Measurements from ENCODE around the gene GCN1.

Gene GCN1

GRCh38 chr12:120175537-120175936 is 19.0 kb downstream of the GCN1 start:
- no peak for DNase-seq (ENCODE audit: low read depth)

- DNase-seq (ENCODE audit: low read depth), result no peak
These were observed 19.5 kb downstream of the GCN1 start for GRCh38 chr12:120175062-120175461.

DNA sequence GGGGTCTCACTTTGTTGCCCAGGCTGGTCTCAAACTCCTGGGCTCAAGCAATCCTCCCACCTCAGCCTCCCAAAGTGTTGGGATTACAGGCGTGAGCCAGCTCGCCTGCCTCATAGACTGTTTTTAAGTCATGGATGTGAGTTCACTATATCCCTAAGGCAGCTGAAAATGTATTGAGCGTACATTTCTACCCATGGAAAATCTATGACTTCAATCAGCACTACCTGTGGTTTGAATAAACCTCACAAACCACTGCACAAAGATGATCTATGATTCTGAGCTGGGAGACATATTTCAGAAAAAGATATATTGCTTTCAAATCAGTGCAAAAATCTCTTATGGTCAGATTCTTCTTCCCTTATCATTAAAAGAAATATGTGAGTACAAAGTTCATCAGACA is 22.5 kb downstream of the GCN1 start:
- no peak for DNase-seq (ENCODE audit: low read depth)

GRCh38 chr12:120170631-120171030 is 23.9 kb downstream of the GCN1 start:
- no peak for DNase-seq (ENCODE audit: low read depth)

GRCh38 chr12:120169946-120170345 is 24.6 kb downstream of the GCN1 start:
- DNase-seq (ENCODE audit: low read depth), result no peak

- no peak for DNase-seq (ENCODE audit: low read depth)
These were observed 26.2 kb downstream of the GCN1 start for GRCh38 chr12:120168337-120168736.

GRCh38 chr12:120167529-120168095 is 26.9 kb downstream of the GCN1 start:
- DNase-seq (ENCODE audit: low read depth), result no peak

GRCh38 chr12:120164293-120164692 is 30.2 kb downstream of the GCN1 start:
- DNase-seq (ENCODE audit: low read depth), result no peak

GRCh38 chr12:120162763-120163162 is 31.8 kb downstream of the GCN1 start:
- DNase-seq (ENCODE audit: low read depth), result no peak

DNA sequence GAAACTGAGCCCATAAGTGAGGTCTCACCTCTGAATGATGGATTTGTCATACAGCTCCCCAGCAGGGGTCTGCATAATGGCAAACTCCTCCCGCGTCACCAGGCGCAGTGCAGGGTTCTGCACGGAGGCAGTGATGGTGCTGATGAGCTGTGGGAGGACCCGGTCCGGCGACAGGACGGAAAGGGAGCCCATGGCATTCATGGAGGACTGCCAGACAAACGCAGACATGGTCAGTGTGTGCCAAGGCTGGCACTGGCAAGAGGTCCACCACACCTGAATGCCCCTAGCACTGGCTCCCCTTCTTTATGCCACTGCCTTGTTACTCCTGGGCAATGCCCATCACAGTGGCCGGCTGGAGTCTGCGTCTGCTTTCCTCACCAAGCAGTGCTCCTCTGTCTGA is 32.7 kb downstream of the GCN1 start:
- no peak for DNase-seq (ENCODE audit: low read depth)

- DNase-seq (ENCODE audit: low read depth), result no peak
These were observed 34.8 kb downstream of the GCN1 start for GRCh38 chr12:120159509-120160237.

- DNase-seq (ENCODE audit: low read depth), result no peak
These were observed 36.2 kb downstream of the GCN1 start for GRCh38 chr12:120158351-120158750.

DNA sequence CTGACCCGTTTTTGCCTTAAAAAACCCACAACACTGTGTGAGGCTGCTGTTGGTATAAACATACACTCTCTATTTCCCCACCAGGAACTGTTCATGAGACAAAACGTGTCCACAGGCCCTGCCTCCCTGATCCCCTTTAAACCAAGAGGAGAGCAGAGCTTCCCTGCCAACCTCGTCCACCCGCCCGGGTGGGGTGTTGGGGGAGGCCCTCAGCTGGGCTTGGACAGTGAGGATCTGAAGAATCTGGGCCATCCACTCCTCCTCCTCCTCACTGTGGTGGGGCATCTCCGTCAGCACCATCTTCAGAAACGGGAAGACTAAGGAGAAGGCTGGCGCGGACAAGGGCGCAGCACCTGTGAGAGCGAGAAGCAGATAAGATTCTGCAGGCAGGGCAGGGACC is 36.8 kb downstream of the GCN1 start:
- no peak for DNase-seq (ENCODE audit: low read depth)

GRCh38 chr12:120156315-120157259 is 37.9 kb downstream of the GCN1 start:
- no peak for DNase-seq (ENCODE audit: low read depth)

- DNase-seq (ENCODE audit: low read depth), result no peak
These were observed 39.4 kb downstream of the GCN1 start for GRCh38 chr12:120155072-120155471.

DNA sequence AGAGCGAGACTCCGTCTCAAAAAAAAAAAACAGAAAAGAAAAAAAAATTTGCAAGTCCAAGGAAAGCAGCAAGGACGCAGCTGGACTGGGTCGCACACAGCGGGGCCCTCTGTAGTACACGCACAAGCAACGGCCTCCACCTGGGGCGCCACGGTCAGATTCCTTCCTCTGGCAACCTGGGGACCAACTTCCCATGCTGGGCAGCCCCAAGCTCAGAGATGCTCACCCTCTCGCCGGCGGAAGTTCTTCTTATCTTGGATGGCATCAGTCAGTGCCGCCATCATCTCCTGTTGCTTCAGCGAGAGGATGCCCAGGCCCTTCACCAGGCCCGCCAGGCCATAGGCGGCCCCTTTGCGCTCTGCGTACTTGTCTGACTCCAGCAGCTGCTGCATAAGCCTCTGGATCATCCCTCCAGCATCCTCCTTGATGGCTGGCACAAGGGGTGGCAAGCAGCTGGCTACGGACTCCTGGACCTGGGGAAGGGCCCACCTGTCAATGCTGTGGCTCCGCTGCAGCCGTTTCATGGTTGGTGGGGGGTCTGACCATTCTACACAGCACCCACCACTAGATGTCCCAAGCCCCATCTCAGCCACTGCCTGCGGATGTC is 43.5 kb downstream of the GCN1 start:
- no peak for DNase-seq (ENCODE audit: low read depth)

- DNase-seq (ENCODE audit: low read depth), result no peak
These were observed 46.5 kb downstream of the GCN1 start for GRCh38 chr12:120148011-120148410.

DNA sequence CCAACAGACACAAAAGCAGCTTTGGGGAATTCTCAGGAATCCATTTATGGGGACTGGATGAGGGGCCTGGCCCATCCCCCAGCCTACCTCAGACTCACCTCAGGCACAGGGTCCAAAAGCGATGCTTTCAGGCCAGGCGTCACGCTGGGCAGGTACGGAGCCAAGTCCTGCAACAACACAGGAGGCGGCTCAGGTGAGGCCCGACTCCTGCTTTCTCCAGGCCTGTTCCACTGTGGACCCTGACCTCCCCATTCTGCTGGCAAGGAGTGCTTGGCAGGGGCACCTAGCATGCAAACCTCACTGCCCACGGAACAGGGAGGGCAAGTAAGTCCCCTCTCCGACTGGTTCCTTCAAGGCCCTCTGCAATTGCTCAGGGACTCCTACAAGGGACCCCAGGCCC is 49.4 kb downstream of the GCN1 start:
- DNase-seq (ENCODE audit: low read depth), result no peak

GRCh38 chr12:120144215-120144614 is 50.3 kb downstream of the GCN1 start:
- no peak for DNase-seq (ENCODE audit: low read depth)

DNA sequence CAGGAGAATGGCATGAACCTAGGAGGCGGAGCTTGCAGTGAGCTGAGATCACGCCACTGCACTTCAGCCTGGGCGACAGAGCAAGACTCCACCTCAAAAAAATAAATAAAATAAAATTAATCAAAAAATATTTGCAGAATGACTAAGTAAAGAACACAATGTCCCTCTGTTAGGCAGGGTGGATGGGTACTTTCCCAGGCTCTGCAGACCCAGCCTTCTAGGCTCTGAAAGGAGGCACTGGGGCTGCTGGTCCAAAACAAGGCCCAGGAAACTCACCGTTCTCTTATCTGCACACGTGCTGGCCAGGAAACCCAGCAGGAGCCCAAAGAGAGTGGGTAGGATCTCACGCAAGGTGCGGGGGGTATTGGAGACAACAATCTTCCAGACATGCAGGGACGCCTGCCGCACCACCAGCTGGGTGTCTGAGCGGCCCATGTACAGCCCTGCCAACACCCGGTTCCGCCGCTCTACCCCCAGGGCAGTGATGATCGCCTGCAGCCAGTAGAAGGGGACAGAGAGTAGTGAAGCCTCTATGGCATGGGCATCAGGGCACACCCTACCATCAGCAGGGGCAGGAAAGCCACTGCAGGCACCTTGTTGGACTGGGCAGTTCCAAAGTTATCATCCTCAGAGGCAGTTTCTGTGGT is 52.2 kb downstream of the GCN1 start:
- no peak for DNase-seq (ENCODE audit: low read depth)

DNA sequence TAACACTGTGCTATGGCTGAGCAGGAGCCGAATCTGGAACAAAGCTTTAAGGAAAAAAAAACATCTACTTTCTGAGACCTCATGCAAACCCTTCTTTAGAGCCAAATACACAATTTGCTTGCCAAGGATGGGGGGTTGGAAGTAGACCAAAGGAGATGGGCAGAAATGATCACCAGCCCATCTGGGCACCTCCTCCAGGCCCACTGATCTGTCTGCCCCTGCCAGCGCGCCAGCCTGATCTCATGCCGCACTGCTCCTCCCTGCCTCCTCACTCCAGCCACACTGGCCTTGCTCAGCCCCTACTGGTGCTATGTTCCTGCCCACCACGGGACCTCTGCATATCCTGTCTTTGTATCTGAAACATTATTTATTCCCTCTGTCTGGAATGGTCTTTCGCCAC is 53.2 kb downstream of the GCN1 start:
- no peak for DNase-seq (ENCODE audit: low read depth)

DNA sequence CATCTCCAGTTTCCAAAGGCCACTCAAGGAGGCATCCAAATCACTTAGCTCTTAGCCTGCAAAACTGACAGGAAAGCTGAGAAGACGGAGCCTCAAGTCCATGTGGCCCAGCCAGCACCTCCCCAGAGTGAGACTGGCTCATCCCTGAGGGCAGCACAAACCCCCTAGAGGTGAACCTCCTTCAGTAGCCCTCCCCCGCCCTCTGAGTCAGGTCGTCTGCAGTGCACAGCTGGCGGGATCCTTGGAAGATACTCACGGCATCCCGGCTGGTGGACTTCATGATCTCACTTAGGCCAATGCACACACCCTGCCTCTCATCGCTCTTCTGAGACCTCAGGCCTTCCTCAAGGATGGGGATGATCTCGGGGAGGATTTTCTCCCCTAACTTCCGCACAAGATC is 53.9 kb downstream of the GCN1 start:
- DNase-seq (ENCODE audit: low read depth), result no peak

All from fibroblast of the conjunctiva (primary cell).